Body of pancreas (tissue), 4 donors: ENCODE measurements around the gene SBNO1. TPM values are rescaled to one million over a fixed set of nuclear protein-coding genes. Genes with fewer than 3 reads are reported as not detected.
A peak's percentile ranks its signal among the peaks of the same experiment; 100 is the strongest.
"Not testable (repeated sequence)": the region's sequence is repeated elsewhere in the genome, so short reads cannot be mapped to it uniquely, and the experiment has no call there.

ENCODE experiments used
- ATAC-seq: fragments of 150-250 bp; one replicate; pipeline ENCODE4 v1.9.1; 2016
- DNase-seq, 4 donors: peaks; one replicate each; pipeline ENCODE4 v3.0.0-alpha.2; 2019
- H3K27ac ChIP-seq, 4 donors: fragments of 200-600 bp; sonication (generic); 1 replicate in 3 of 4; 2 replicates in 1 of 4; pipeline versions ENCODE4 v1.5.1 to v1.6.1; 2016 to 2019; ENCODE audit warnings: mild to moderate bottlenecking in 1 of 4, mixed read lengths in 1 of 4, moderate library complexity in 1 of 4
- H3K27me3 ChIP-seq, 2 donors: fragments of 200-600 bp; sonication (generic); one replicate each; pipeline ENCODE4 v1.6.0; 2016; ENCODE audit warnings: mild to moderate bottlenecking in 1 of 2
- H3K36me3 ChIP-seq, 2 donors: fragments of 200-600 bp; sonication (generic); replicated peaks in 1 of 2; 2 replicates each; pipeline ENCODE4 v1.5.1; 2016; ENCODE audit warnings: low read depth in 2 of 2; ENCODE audit not compliant: insufficient read depth in 1 of 2
- H3K4me1 ChIP-seq: fragments of 200-600 bp; sonication (generic); one replicate; pipeline ENCODE4 v1.6.0; 2016
- H3K4me3 ChIP-seq, 2 donors: fragments of 200-600 bp; sonication (generic); 1 replicate in 1 of 2; 2 replicates in 1 of 2; pipeline ENCODE4 v1.5.1; 2016 to 2019
- H3K9me3 ChIP-seq, 3 donors: fragments of 200-600 bp; sonication (generic); 1 replicate in 2 of 3; 2 replicates in 1 of 3; pipeline ENCODE4 v1.5.1; 2016
- CTCF ChIP-seq, 7 experiments: fragments of 450-650 bp in 4 of 7; fragments of 200-600 bp in 3 of 7; sonication (generic) in 3 of 7; IDR thresholded peaks; one replicate each; pipeline ENCODE4 v1.5.1; 2016 to 2019; ENCODE audit warnings: antibody characterized with exemption in 7 of 7
- POLR2A ChIP-seq, 3 donors: fragments of 450-650 bp; IDR thresholded peaks; one replicate each; pipeline ENCODE4 v1.6.1; 2016; ENCODE audit warnings: antibody characterized with exemption in 3 of 3, mild to moderate bottlenecking in 2 of 3
- WGBS, 2 donors: methylation state at CpG; one replicate each; pipeline ENCODE4 v1.1.5; 2017; 5-methylcytosine and 5-hydroxymethylcytosine counted together
- intact Hi-C: fragments of 100-400 bp; cut with DNase I; formaldehyde crosslinking; loops from one replicate; pipeline ENCODE4 v1.15.1; 2023
- total RNA-seq, 2 donors: library from RNA; depleted of rRNA; stranded (reverse); fragments of >200 nt; gene quantifications; one replicate each; pipeline ENCODE4 v1.1.0, GENCODE V29; 2016

SBNO1 gene
- total RNA-seq, 2 donors from 2014 or later = 11.4 to 11.9 TPM

GRCh38 chr12:123369229-123369628 lies 4.6 kb upstream of the SBNO1 start:
- Histone ChIP-seq H3K9me3 (no peaks in the 10 kb centered on the region), H3K27ac (no peak overlapping the region), H3K4me3 (no peak overlapping the region), H3K36me3 (no peaks in the 10 kb centered on the region), H3K27me3 (no peaks in the 10 kb centered on the region), H3K4me1 (peaks cover 5% of the 10 kb centered on the region)
- no peak for DNase-seq
- intact Hi-C loops = no loop called here
- ATAC-seq = no peak
- TF ChIP-seq POLR2A (IDR thresholded peaks at IDR 0.05) (no peak), CTCF (IDR thresholded peaks at IDR 0.05) (no peak)
- 89 to 90% methylated on average over 4 to 5 of the region's 5 CpGs for WGBS, 2 donors

DNA sequence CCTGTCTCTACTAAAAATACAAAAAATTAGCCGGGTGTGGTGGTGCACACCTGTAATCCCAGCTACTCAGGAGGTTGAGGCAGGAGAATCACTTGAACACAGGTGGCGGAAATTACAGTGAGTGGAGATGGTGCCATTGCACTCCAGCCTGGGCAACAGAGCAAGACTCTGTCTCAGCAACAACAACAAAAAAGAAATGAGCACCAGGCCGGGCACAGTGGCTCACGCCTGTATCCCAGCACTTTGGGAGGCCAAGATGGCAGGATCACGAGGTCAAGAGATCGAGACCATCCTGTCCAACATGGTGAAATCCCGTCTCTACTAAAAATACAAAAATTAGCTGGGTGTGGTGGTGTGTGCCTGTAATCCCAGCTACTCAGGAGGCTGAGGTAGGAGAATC lies 3.8 kb upstream of the SBNO1 start:
- H3K27me3 ChIP-seq, H3K9me3 ChIP-seq, H3K36me3 ChIP-seq, ATAC-seq, H3K27ac ChIP-seq, DNase-seq, H3K4me1 ChIP-seq, H3K4me3 ChIP-seq, intact Hi-C loops: not testable (repeated sequence)
- 84 to 89% methylated on average over 7 of the region's 7 CpGs for WGBS, 2 donors

DNA sequence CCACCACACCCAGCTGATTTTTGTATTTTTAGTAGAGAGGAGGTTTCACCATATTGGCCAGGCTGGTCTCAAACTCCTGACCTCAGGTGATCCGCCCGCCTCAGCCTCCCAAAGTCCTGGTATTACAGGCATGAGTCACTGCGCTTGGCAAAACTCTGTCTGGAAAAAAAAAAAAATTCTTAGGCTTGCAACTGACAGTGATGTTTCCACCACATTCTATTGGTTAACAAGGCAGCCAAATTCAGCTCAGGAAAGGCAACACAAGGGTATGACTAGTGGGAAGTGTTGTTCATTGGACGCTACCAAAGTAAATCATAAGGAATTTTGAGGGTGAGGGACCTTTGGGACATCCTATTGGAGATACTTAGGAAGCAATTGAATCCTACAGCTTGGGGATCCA lies 2.9 kb upstream of the SBNO1 start:
- H3K9me3 ChIP-seq = no peaks in the 10 kb centered on the region
- H3K4me3 ChIP-seq = no peak overlapping the region
- no peak for DNase-seq
- WGBS, 2 donors = 97 to 98% methylated on average over 4 of the region's 4 CpGs
- intact Hi-C loops = no loop called here
- TF ChIP-seq CTCF (IDR thresholded peaks at IDR 0.05) (no peak), POLR2A (IDR thresholded peaks at IDR 0.05) (no peak)
- peaks cover 17% of the 10 kb centered on the region for H3K4me1 ChIP-seq
- no peak overlapping the region for H3K27ac ChIP-seq
- H3K27me3 ChIP-seq = no peaks in the 10 kb centered on the region
- no peaks in the 10 kb centered on the region for H3K36me3 ChIP-seq
- ATAC-seq = no peak

DNA sequence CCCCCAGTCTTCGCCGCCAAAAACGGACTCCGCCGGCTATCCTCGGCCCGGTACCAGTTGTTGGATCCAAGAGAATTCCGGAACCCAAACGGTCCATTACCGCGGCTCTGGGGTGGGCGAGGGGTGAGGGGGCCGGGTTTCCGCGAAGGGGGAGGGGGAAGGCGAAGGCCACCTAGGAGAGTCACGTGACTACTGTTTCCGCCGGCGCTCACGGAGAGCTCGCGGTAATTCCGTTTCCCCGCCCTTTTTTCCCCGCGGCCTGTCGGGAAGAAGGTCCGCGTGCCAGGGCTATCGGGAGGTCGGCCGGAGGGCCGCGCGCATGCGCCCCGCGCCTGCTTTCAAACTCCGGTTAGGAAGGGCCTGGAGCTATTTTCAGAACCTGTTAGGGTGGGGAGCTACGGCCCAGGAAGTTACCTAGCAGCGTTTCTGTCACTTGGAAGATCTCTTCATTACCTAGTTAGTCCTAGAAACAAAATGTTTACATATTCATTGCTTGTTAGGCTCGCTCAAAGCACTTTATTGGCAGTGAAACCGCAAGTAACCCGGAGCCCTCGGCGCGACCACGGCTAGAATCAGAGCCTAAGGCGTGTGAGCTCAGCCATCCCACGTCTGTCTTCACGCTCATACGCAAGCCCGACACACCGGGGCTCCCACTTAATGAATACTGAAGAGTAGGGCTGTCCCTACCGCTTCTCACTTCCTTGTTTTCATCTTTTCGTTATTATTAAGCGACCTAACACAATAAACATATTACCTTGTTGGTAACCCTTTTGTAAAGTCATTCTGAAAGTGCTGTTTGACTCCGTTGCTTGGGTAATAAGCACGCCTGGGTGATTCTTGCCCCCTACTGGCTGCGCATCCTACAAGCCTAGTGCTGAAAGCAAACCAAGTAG lies 624 bp upstream of the SBNO1 start:
- DNase-seq = peak; percentile 99
- Histone ChIP-seq H3K27me3 (no peaks in the 10 kb centered on the region), H3K27ac (peak overlapping the region; percentile 93 to 99 (median 95)), H3K9me3 (no peaks in the 10 kb centered on the region), H3K4me3 (peak overlapping the region; percentile 95), H3K4me1 (peaks cover 19% of the 10 kb centered on the region), H3K36me3 (no peaks in the 10 kb centered on the region)
- TF ChIP-seq CTCF (IDR thresholded peaks at IDR 0.05) (peak in 6 of 7 experiments; percentile 46 to 74 (median 68)), POLR2A (IDR thresholded peaks at IDR 0.05) (peak; percentile 29 to 81 (median 58))
- peak; percentile 92 for ATAC-seq
- intact Hi-C loops = no loop called here
- 0 to 1% methylated on average over 17 to 61 of the region's 61 CpGs for WGBS, 2 donors

DNA sequence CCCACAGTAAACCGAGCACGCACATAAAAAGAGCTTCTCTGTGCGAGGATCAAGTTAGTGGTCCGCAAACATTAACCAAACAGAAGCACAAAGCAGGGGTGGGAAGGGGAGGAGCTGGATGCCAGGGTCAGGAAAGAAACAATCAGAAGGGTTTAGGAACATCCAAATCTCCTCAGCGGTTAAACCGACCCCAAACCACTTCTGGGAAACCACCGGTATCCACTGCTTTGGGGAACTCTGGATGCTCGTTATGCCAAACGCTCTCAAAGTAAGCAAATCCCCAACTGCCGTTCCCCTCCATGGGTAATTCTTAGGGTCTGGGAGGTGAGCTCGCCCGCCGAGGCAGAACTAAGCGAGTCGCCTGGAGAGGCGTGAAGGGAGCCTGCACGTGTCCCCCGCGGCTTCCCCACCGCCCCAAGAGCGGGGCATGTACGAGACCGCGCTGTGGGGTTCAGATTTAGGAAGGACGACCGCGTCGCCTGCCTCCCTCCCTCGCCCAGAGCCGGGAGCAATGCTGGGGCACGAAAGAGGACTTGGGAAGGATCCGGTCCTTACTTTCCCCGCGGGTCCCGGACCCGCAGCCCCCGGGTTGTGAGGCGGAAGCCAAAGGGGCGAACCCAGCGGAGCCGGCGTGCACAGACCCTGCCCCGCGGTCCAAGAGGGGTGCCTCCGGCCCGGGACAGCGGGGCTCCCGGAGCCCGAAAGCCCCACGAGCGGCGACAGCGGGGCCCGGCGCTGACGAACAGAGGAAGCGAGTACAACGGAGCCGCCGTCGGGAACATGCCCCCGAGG lies 711 bp downstream of the SBNO1 start:
- no peaks in the 10 kb centered on the region for H3K9me3 ChIP-seq
- DNase-seq = peak; percentile 8 to 37 (median 22)

More for the DNA sequence above, 711 bp downstream of the SBNO1 start:
- 0 to 1% methylated on average over 17 to 62 of the region's 62 CpGs for WGBS, 2 donors
- H3K4me1 ChIP-seq = peaks cover 19% of the 10 kb centered on the region
- intact Hi-C loops = no loop called here
- ATAC-seq = peak; percentile 4
- H3K4me3 ChIP-seq = peak overlapping the region; percentile 95
- H3K27me3 ChIP-seq = no peaks in the 10 kb centered on the region
- TF ChIP-seq CTCF (IDR thresholded peaks at IDR 0.05) = no peak
- no peak for TF ChIP-seq POLR2A (IDR thresholded peaks at IDR 0.05)
- peak overlapping the region; percentile 93 to 99 (median 95) for H3K27ac ChIP-seq
- no peaks in the 10 kb centered on the region for H3K36me3 ChIP-seq
